ENCODE data around the gene UBE3B. TPM values are rescaled to one million over a fixed set of nuclear protein-coding genes. Genes with fewer than 3 reads are reported as not detected.

The UBE3B gene
- total and polyA plus RNA-seq, 2 donors (not counting 1 experiment from before 2014, with no cell fraction given) = 27.2 to 49.7 TPM

GRCh38 chr12:109534456-109534855 lies 57.0 kb downstream of the UBE3B start:
- TF ChIP-seq EZH2 (IDR thresholded peaks at IDR 0.05; ENCODE audit: low read length, missing control alignments) (no peak), CTCF (conservative IDR thresholded peaks at IDR 0.05 in 1 of 2, IDR thresholded peaks at IDR 0.05 in 1 of 2; ENCODE audit: low read depth in 1 of 2, low read length in 2 of 2) (no peak)
- Histone ChIP-seq H3K4me2 (ENCODE audit: extremely low read depth, insufficient read depth, low read length) (no peak overlapping the region), H3K4me1 (ENCODE audit: control insufficient read depth, extremely low read depth, insufficient read depth, low read length) (no peaks in the 10 kb centered on the region)

DNA sequence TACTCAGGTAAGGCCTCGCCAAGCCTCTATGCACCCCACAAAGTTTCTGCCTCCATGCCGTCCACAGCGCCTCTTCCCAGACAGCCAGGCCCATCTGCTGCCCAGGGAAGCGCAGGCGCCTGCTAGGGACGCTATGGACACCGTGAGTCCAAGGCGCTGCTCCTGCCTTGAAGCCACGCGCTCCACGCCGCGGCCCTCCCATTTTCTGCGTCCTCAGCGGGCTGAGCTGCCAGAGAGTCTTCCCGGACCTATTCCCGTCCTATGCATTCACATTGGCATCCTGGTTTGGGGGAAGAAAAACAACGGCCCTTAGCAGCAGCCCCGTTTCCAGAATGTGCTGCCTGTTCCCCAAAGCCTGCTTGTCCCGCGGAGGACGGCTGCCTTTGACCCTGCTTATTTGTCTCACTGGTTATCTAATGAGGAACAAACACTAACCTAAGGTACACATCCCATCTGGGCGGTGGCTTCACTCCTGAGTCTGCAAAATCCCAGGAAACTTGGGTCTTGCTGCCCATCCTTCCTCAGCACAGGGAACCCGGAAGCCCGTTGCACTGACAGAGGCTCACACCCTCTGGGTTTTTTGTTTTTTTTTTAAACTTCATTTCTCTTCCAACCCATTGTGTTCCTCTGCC lies 57.9 kb downstream of the UBE3B start:
- H3K27me3 ChIP-seq (ENCODE audit: control insufficient read depth, insufficient read depth, low read length) = no peaks in the 10 kb centered on the region
- no peak for DNase-seq (ENCODE audit: low read depth in 2 of 2)
- no peak overlapping the region for H2AFZ ChIP-seq (ENCODE audit: low read length)
- H4K20me1 ChIP-seq (ENCODE audit: control insufficient read depth, extremely low read depth, insufficient read depth, low read length) = no peaks in the 10 kb centered on the region
- no peak overlapping the region for H3K9ac ChIP-seq (ENCODE audit: insufficient read depth, low read length)
- no peak overlapping the region for H3K4me2 ChIP-seq (ENCODE audit: extremely low read depth, insufficient read depth, low read length)
- H3K4me3 ChIP-seq (replicated peaks in 1 of 4; ENCODE audit: control extremely low read depth in 1 of 4, insufficient read depth in 1 of 4, low read depth in 3 of 4, low read length in 4 of 4) = no peak overlapping the region
- H3K79me2 ChIP-seq (ENCODE audit: control insufficient read depth, insufficient read depth, low read length) = no peaks in the 10 kb centered on the region
- H3K36me3 ChIP-seq (ENCODE audit: control insufficient read depth, insufficient read depth, low read length) = peaks cover 2% of the 10 kb centered on the region
- H3K9me3 ChIP-seq (ENCODE audit: control insufficient read depth, insufficient read depth, low read depth, low read length) = no peaks in the 10 kb centered on the region
- no peaks in the 10 kb centered on the region for H3K4me1 ChIP-seq (ENCODE audit: control insufficient read depth, extremely low read depth, insufficient read depth, low read length)
- H3K27ac ChIP-seq (ENCODE audit: insufficient read depth, low read length) = no peak overlapping the region
- TF ChIP-seq CTCF (conservative IDR thresholded peaks at IDR 0.05 in 1 of 2, IDR thresholded peaks at IDR 0.05 in 1 of 2; ENCODE audit: low read depth in 1 of 2, low read length in 2 of 2) (no peak), EZH2 (IDR thresholded peaks at IDR 0.05; ENCODE audit: low read length, missing control alignments) (no peak)

More at GRCh38 chr12:109534456-109534855, 57.0 kb downstream of the UBE3B start:
- H3K79me2 ChIP-seq (ENCODE audit: control insufficient read depth, insufficient read depth, low read length) = no peaks in the 10 kb centered on the region
- H3K4me3 ChIP-seq (replicated peaks in 1 of 4; ENCODE audit: control extremely low read depth in 1 of 4, insufficient read depth in 1 of 4, low read depth in 3 of 4, low read length in 4 of 4) = no peak overlapping the region
- no peaks in the 10 kb centered on the region for H3K9me3 ChIP-seq (ENCODE audit: control insufficient read depth, insufficient read depth, low read depth, low read length)
- no peak overlapping the region for H2AFZ ChIP-seq (ENCODE audit: low read length)
- peaks cover 2% of the 10 kb centered on the region for H3K36me3 ChIP-seq (ENCODE audit: control insufficient read depth, insufficient read depth, low read length)
- H3K27me3 ChIP-seq (ENCODE audit: control insufficient read depth, insufficient read depth, low read length) = no peaks in the 10 kb centered on the region
- no peak overlapping the region for H3K27ac ChIP-seq (ENCODE audit: insufficient read depth, low read length)
- no peak overlapping the region for H3K9ac ChIP-seq (ENCODE audit: insufficient read depth, low read length)
- no peak for DNase-seq (ENCODE audit: low read depth in 2 of 2)
- H4K20me1 ChIP-seq (ENCODE audit: control insufficient read depth, extremely low read depth, insufficient read depth, low read length) = no peaks in the 10 kb centered on the region

DNA sequence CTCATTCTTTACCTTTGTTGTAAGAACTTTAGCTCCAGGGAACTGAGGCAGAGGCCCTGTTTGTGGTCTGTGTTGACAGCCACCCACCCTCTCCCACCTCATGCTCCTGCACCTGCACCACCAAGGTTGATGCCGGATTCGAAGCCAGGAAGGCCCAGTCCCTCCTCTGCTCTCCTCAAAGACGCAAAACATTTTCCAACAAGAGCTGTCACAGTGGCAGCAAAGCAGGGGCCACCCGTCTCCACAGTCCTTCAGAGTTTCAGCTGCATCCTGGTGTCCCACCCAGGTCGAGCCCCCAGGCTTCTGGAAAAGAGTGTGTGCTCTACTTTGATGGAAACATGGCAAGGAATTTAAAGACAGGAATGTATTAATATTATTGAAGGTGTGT lies 58.4 kb downstream of the UBE3B start:
- no peaks in the 10 kb centered on the region for H4K20me1 ChIP-seq (ENCODE audit: control insufficient read depth, extremely low read depth, insufficient read depth, low read length)
- no peaks in the 10 kb centered on the region for H3K4me1 ChIP-seq (ENCODE audit: control insufficient read depth, extremely low read depth, insufficient read depth, low read length)
- H3K79me2 ChIP-seq (ENCODE audit: control insufficient read depth, insufficient read depth, low read length) = no peaks in the 10 kb centered on the region
- H3K27ac ChIP-seq (ENCODE audit: insufficient read depth, low read length) = no peak overlapping the region
- no peak for DNase-seq (ENCODE audit: low read depth in 2 of 2)
- no peaks in the 10 kb centered on the region for H3K27me3 ChIP-seq (ENCODE audit: control insufficient read depth, insufficient read depth, low read length)
- no peaks in the 10 kb centered on the region for H3K9me3 ChIP-seq (ENCODE audit: control insufficient read depth, insufficient read depth, low read depth, low read length)
- no peaks in the 10 kb centered on the region for H3K36me3 ChIP-seq (ENCODE audit: control insufficient read depth, insufficient read depth, low read length)
- no peak overlapping the region for H3K9ac ChIP-seq (ENCODE audit: insufficient read depth, low read length)
- no peak overlapping the region for H3K4me3 ChIP-seq (replicated peaks in 1 of 4; ENCODE audit: control extremely low read depth in 1 of 4, insufficient read depth in 1 of 4, low read depth in 3 of 4, low read length in 4 of 4)
- no peak overlapping the region for H2AFZ ChIP-seq (ENCODE audit: low read length)
- TF ChIP-seq EZH2 (IDR thresholded peaks at IDR 0.05; ENCODE audit: low read length, missing control alignments) = no peak
- TF ChIP-seq CTCF (conservative IDR thresholded peaks at IDR 0.05 in 1 of 2, IDR thresholded peaks at IDR 0.05 in 1 of 2; ENCODE audit: low read depth in 1 of 2, low read length in 2 of 2) = no peak
- no peak overlapping the region for H3K4me2 ChIP-seq (ENCODE audit: extremely low read depth, insufficient read depth, low read length)

All from fibroblast of lung (primary cell).